A673 (cell line): ENCODE measurements around the gene ARMH1. TPM values are rescaled to one million over a fixed set of nuclear protein-coding genes. Genes with fewer than 3 reads are reported as not detected.

Experiments used
- BruUV-seq: library from RNA; stranded (reverse); fragments of 400-500 nt; replicated peaks from 2 replicates; lab custom pipeline; 2021; lab: Mats Ljungman, UMichigan
- CTCF ChIA-PET: fragments of 300-600 bp; sonication (Branson Sonifier 250); formaldehyde crosslinking; loops from one replicate; lab custom pipeline; 2022; ENCODE audit warnings: antibody characterized with exemption; lab: Charles Lee
- POLR2A ChIA-PET: fragments of 300-600 bp; sonication (Branson Sonifier 250); formaldehyde crosslinking; loops from one replicate; lab custom pipeline; 2022; ENCODE audit warnings: antibody characterized with exemption; ENCODE audit not compliant: low non-redundant PET; lab: Charles Lee
- DNase-seq: peaks from one replicate; pipeline ENCODE4 v3.0.0-alpha.2; 2015; ENCODE audit warnings: low spot score
- H3K27ac ChIP-seq: fragments of 200-600 bp; sonication (generic); 2 replicates; pipeline ENCODE4 v1.5.1; 2016; ENCODE audit warnings: mixed run types, low read depth, mild to moderate bottlenecking, mixed read lengths, antibody characterized with exemption, low read length; ENCODE audit not compliant: poor library complexity, severe bottlenecking
- H3K27me3 ChIP-seq: fragments of 200-600 bp; sonication (generic); replicated peaks from 2 replicates; pipeline ENCODE4 v1.6.1; 2017; ENCODE audit warnings: mixed run types, low read depth, mild to moderate bottlenecking, mixed read lengths, antibody characterized with exemption, low read length; ENCODE audit not compliant: insufficient read depth, poor library complexity
- H3K36me3 ChIP-seq: fragments of 200-600 bp; sonication (generic); 2 replicates; pipeline ENCODE4 v1.6.1; 2016; ENCODE audit warnings: mixed run types, mild to moderate bottlenecking, mixed read lengths, antibody characterized with exemption, low read length; ENCODE audit not compliant: insufficient read depth, poor library complexity, severe bottlenecking
- H3K4me1 ChIP-seq: fragments of 200-600 bp; sonication (generic); 2 replicates; pipeline ENCODE4 v1.6.1; 2017; ENCODE audit warnings: mixed run types, mild to moderate bottlenecking, mixed read lengths, antibody characterized with exemption, low read length; ENCODE audit not compliant: insufficient read depth, poor library complexity, severe bottlenecking
- H3K4me3 ChIP-seq: fragments of 200-600 bp; sonication (generic); 2 replicates; pipeline ENCODE4 v1.5.1; 2016; ENCODE audit warnings: low read depth, mixed run types, mild to moderate bottlenecking, mixed read lengths, low read length; ENCODE audit not compliant: poor library complexity, severe bottlenecking
- H3K9me3 ChIP-seq: fragments of 200-600 bp; sonication (generic); 2 replicates; pipeline ENCODE4 v1.6.1; 2016; ENCODE audit warnings: mixed run types, low read depth, mild to moderate bottlenecking, mixed read lengths, antibody characterized with exemption, low read length; ENCODE audit not compliant: poor library complexity, severe bottlenecking
- CTCF ChIP-seq: fragments of 300-800, 200-600 bp; sonication (generic); conservative IDR thresholded peaks from 2 replicates; pipeline ENCODE4 v1.5.1; 2017; ENCODE audit warnings: low read depth, mild to moderate bottlenecking, antibody characterized with exemption, low read length, moderate library complexity, mixed read lengths
- EZH2 ChIP-seq: fragments of 200-600 bp; sonication (generic); IDR thresholded peaks from 2 replicates; pipeline ENCODE4 v1.6.1; 2017; ENCODE audit warnings: borderline replicate concordance, low read depth, mild to moderate bottlenecking, mixed read lengths, antibody characterized with exemption, low read length; ENCODE audit not compliant: poor library complexity, severe bottlenecking
- intact Hi-C: fragments of 100-400 bp; cut with micrococcal nuclease; formaldehyde crosslinking; loops from one replicate; pipeline ENCODE4 v1.10.0; 2022; ENCODE audit not compliant: unreplicated experiment
- total RNA-seq: library from RNA; stranded (reverse); gene quantifications from 2 replicates; pipeline ENCODE4 v1.2.3, GENCODE V29; 2021

The ARMH1 gene
- total RNA-seq, 1 experiment from 2014 or later = 0.26 TPM

- Histone ChIP-seq H3K4me1 (no peaks in the 10 kb centered on the region), H3K4me3 (no peak overlapping the region), H3K27me3 (no peaks in the 10 kb centered on the region), H3K9me3 (no peaks in the 10 kb centered on the region), H3K27ac (no peak overlapping the region), H3K36me3 (peaks cover 52% of the 10 kb centered on the region)
- DNase-seq = no peak
- TF ChIP-seq CTCF (no peak), EZH2 (no peak)
- intact Hi-C loops = no loop called here
- ChIA-PET POLR2A (no interaction called here), CTCF (no interaction called here)
- no TSS peak for BruUV-seq
Measured at GRCh38 chr1:44645476-44646244, 28.9 kb upstream of the ARMH1 start.

DNA sequence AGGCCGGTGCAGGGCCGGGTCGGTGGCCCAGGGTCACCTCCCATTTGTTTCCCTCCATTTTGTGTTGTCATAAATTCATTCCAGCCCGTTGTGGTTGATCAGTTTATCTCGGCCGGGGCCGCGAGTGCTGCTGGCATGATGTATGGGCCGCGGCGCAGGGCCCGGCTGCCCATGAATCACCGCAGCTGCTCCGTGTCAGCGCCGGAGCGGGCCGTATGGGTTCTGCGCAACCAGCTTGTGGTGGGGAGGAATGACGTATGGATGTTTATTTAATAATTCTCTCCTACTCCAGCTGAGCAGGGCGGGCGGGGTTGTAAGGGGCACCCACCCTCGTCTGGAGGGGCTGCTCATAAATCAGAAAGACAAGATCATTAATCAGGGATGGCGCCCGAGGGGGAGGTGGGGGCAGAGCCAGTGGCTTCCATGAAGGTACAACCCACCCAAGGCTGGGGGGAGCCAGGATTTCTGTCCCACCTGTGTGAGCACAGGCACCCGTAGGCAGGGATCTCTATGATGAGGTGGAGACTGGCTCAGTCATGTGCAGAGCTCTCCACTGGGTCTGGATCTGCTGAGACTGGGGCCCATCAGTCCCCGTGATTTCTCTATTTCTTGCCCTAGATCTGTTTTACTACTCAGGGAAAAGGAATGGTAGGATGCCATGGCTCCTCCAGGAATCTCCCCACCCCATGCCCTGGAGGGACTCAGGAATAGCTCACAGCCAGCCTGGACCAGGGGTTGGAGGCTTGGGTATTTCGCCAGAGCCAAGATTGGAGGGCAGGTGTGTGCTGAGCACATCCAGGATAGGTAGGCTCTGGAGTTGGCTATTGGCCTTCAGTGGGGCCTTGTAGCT, 28.0 kb upstream of the ARMH1 start:
- BruUV-seq = no TSS peak
- Histone ChIP-seq H3K27me3 (no peaks in the 10 kb centered on the region), H3K4me1 (no peaks in the 10 kb centered on the region), H3K4me3 (no peak overlapping the region), H3K9me3 (no peaks in the 10 kb centered on the region), H3K36me3 (peaks cover 51% of the 10 kb centered on the region), H3K27ac (no peak overlapping the region)
- ChIA-PET POLR2A (no interaction called here), CTCF (interaction anchor here (0.6 kb wide), 1 partner anchor 13 kb away, joined by 16 read pairs; no protein-coding TSS in a partner anchor)
- TF ChIP-seq CTCF = no peak
- TF ChIP-seq EZH2 = no peak
- no peak for DNase-seq
- intact Hi-C loops = no loop called here

GRCh38 chr1:44647896-44648295, 26.6 kb upstream of the ARMH1 start:
- ChIA-PET CTCF (no interaction called here), POLR2A (no interaction called here)
- Histone ChIP-seq H3K36me3 (peaks cover 47% of the 10 kb centered on the region), H3K9me3 (no peaks in the 10 kb centered on the region), H3K27ac (no peak overlapping the region), H3K4me1 (no peaks in the 10 kb centered on the region), H3K4me3 (no peak overlapping the region), H3K27me3 (no peaks in the 10 kb centered on the region)
- DNase-seq = no peak
- BruUV-seq = no TSS peak
- intact Hi-C loops = no loop called here
- TF ChIP-seq EZH2 = no peak
- TF ChIP-seq CTCF = no peak
